Measurements from ENCODE around the gene PBLD. TPM values are rescaled to one million over a fixed set of nuclear protein-coding genes. Genes with fewer than 3 reads are reported as not detected.

The PBLD gene
- total and polyA plus RNA-seq, 9 of the 15 experiments (the other 6 are each of a cell fraction or from before 2014, with no cell fraction given) = 1.2 to 4.3 (median 2.5) TPM

- no peak for TF ChIP-seq RREB1 (CRISPR knock-in tag; IDR thresholded peaks at IDR 0.05)
- 0 out of 2 replicates have a peak, but pooled peaks have one; percentile 42 for TF ChIP-seq NFRKB (IDR thresholded peaks at IDR 0.05; ENCODE audit: low read depth)
- TF ChIP-seq ZNF551 (CRISPR knock-in tag; IDR thresholded peaks at IDR 0.05) = no peak
- no peak; the same call in 1 of the 2 replicates for TF ChIP-seq ZNF512 (tag; IDR thresholded peaks at IDR 0.05)
- no peak for TF ChIP-seq RBM34 (IDR thresholded peaks at IDR 0.05; ENCODE audit: borderline replicate concordance, insufficient read depth, low read length)
- no peak for TF ChIP-seq SMARCA5 (IDR thresholded peaks at IDR 0.05)
- TF ChIP-seq CEBPG (CRISPR knock-in tag; IDR thresholded peaks at IDR 0.05) = no peak
- peak; percentile 47 to 73; a peak in 3 of 4 replicates for TF ChIP-seq CEBPG (tag; conservative IDR thresholded peaks at IDR 0.05 in 1 of 2, IDR thresholded peaks at IDR 0.05 in 1 of 2)
- TF ChIP-seq KLF16 (IDR thresholded peaks at IDR 0.05) = no peak
- no peak for TF ChIP-seq ZBTB1 (CRISPR knock-in tag; IDR thresholded peaks at IDR 0.05; ENCODE audit: borderline replicate concordance, low read depth)
- TF ChIP-seq ZBTB7A (IDR thresholded peaks at IDR 0.05; ENCODE audit: borderline replicate concordance, control insufficient read depth, low read depth, low read length) = no peak
- peak; percentile 67 for TF ChIP-seq ATF3 (IDR thresholded peaks at IDR 0.05)
- TF ChIP-seq ATF3 (CRISPR knock-in tag; conservative IDR thresholded peaks at IDR 0.05) = no peak
- no peak for TF ChIP-seq ZNF398 (CRISPR knock-in tag; IDR thresholded peaks at IDR 0.05)
- TF ChIP-seq POLR3A (IDR thresholded peaks at IDR 0.05; ENCODE audit: borderline replicate concordance, extremely low read depth, insufficient read depth, insufficient read length) = no peak
- TF ChIP-seq HLTF (IDR thresholded peaks at IDR 0.05) = no peak
Observed at GRCh38 chr10:68327889-68328786, 4.6 kb downstream of the PBLD start (continued).
